HL-60 (cell line): ENCODE measurements around the gene STEAP4.

Experiments used
- GABPA ChIP-seq: IDR thresholded peaks from 2 replicates; pipeline ENCODE4 v1.6.1; 2012; ENCODE audit warnings: low read depth
- POLR2AphosphoS5 ChIP-seq: IDR thresholded peaks from 2 replicates; pipeline ENCODE4 v1.6.1; 2012; ENCODE audit warnings: low read depth
- REST ChIP-seq: IDR thresholded peaks from 2 replicates; pipeline ENCODE4 v1.6.1; 2012; ENCODE audit warnings: low read depth; ENCODE audit not compliant: insufficient replicate concordance
- SPI1 ChIP-seq: IDR thresholded peaks from 2 replicates; pipeline ENCODE4 v1.6.1; 2012; ENCODE audit warnings: low read depth, mild to moderate bottlenecking, borderline replicate concordance
- TF ChIP-seq, protein P1 (sequence below): IDR thresholded peaks from one replicate; pipeline ENCODE4 v1.5.1; 2011; ENCODE audit warnings: low read length, control low read depth, inconsistent platforms; ENCODE audit not compliant: insufficient read depth

- TF ChIP-seq, protein P1, sequence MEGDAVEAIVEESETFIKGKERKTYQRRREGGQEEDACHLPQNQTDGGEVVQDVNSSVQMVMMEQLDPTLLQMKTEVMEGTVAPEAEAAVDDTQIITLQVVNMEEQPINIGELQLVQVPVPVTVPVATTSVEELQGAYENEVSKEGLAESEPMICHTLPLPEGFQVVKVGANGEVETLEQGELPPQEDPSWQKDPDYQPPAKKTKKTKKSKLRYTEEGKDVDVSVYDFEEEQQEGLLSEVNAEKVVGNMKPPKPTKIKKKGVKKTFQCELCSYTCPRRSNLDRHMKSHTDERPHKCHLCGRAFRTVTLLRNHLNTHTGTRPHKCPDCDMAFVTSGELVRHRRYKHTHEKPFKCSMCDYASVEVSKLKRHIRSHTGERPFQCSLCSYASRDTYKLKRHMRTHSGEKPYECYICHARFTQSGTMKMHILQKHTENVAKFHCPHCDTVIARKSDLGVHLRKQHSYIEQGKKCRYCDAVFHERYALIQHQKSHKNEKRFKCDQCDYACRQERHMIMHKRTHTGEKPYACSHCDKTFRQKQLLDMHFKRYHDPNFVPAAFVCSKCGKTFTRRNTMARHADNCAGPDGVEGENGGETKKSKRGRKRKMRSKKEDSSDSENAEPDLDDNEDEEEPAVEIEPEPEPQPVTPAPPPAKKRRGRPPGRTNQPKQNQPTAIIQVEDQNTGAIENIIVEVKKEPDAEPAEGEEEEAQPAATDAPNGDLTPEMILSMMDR, result no peak
- TF ChIP-seq POLR2AphosphoS5 (no peak), GABPA (no peak), REST (no peak), SPI1 (no peak)
Observed at GRCh38 chr7:88226201-88226600, 80.5 kb downstream of the STEAP4 start.
